Activated T-cell treated with anti-CD3 and anti-CD28 coated beads, Interleukin-2, amount 50 U/mL, for 72 hours (primary cell): ENCODE data around the gene SEC31B. TPM values are rescaled to one million over a fixed set of nuclear protein-coding genes. Genes with fewer than 3 reads are reported as not detected.

Source experiments
- ATAC-seq, 2 donors: fragments of 150-1000 bp; cut with Tn5 transposase; replicated peaks in 1 of 2; 2 replicates each; pipeline ENCODE4 v1.10.0; 2021; ENCODE audit warnings: moderate library complexity in 2 of 2, mild to moderate bottlenecking in 1 of 2
- DNase-seq, 2 donors: peaks; one replicate each; pipeline ENCODE4 v3.0.0; 2021 to 2022; ENCODE audit warnings: mixed read lengths in 1 of 2
- H3K27ac Mint-ChIP-seq: one replicate; pipeline ENCODE4 v1.8.0; 2022; ENCODE audit warnings: mild to moderate bottlenecking, moderate library complexity, mixed read lengths
- H3K27me3 Mint-ChIP-seq: one replicate; pipeline ENCODE4 v1.8.0; 2022; ENCODE audit warnings: low read depth, mixed read lengths
- H3K36me3 Mint-ChIP-seq, 2 donors: one replicate each; pipeline ENCODE4 v1.8.0; 2022; ENCODE audit warnings: mixed read lengths in 2 of 2, mild to moderate bottlenecking in 1 of 2; ENCODE audit not compliant: insufficient read depth in 2 of 2
- H3K4me1 Mint-ChIP-seq: one replicate; pipeline ENCODE4 v1.8.0; 2022; ENCODE audit warnings: low read depth, mixed read lengths
- H3K4me3 Mint-ChIP-seq, 2 donors: one replicate each; pipeline ENCODE4 v1.8.0; 2022; ENCODE audit warnings: mild to moderate bottlenecking in 2 of 2, mixed read lengths in 2 of 2, moderate library complexity in 2 of 2
- H3K9me3 Mint-ChIP-seq, 2 donors: one replicate each; pipeline ENCODE4 v1.8.0; 2022; ENCODE audit warnings: mixed read lengths in 2 of 2
- total RNA-seq, 2 donors: library from RNA; stranded (reverse); gene quantifications; one replicate each; pipeline ENCODE4 v1.2.3, GENCODE V29; 2022

The SEC31B gene
- total RNA-seq, 2 donors from 2014 or later: 76.5 to 106 TPM

GRCh38 chr10:100442548-100442947 lies 77.1 kb downstream of the SEC31B start:
- Mint-ChIP-seq H3K36me3 (no peaks in the 10 kb centered on the region), H3K4me1 (no peaks in the 10 kb centered on the region), H3K4me3 (no peak overlapping the region), H3K9me3 (no peaks in the 10 kb centered on the region), H3K27me3 (no peaks in the 10 kb centered on the region), H3K27ac (no peak overlapping the region)
- DNase-seq (no peak), ATAC-seq (no peak)

GRCh38 chr10:100438674-100439315 lies 80.9 kb downstream of the SEC31B start:
- no peaks in the 10 kb centered on the region for H3K27me3 Mint-ChIP-seq
- H3K4me3 Mint-ChIP-seq: no peak overlapping the region
- no peak overlapping the region for H3K27ac Mint-ChIP-seq
- H3K36me3 Mint-ChIP-seq: no peaks in the 10 kb centered on the region
- DNase-seq (no peak), ATAC-seq (no peak)
- no peaks in the 10 kb centered on the region for H3K9me3 Mint-ChIP-seq
- peaks cover 4% of the 10 kb centered on the region for H3K4me1 Mint-ChIP-seq

Other genes starting within 250 kb of the SEC31B start
- 100 to 1,000 TPM in 1 of 2 donors, 10 to 100 TPM in 1; 78.9 to 110 TPM for gene BLOC1S2, start 233.2 kb downstream of the SEC31B start, total RNA-seq
- under 1 TPM; 0.30 to 0.60 TPM for gene PKD2L1, start 189.6 kb downstream of the SEC31B start, total RNA-seq
- gene SCD, start 172.6 kb downstream of the SEC31B start, total RNA-seq: 10 to 100 TPM; 79.5 to 90.4 TPM
- gene WNT8B, start 56.9 kb downstream of the SEC31B start, total RNA-seq: under 1 TPM; 0.14 to 0.22 TPM
- 100 to 1,000 TPM; 327 to 390 TPM for gene NDUFB8, start 10.0 kb upstream of the SEC31B start, total RNA-seq
- gene HIF1AN, start 16.1 kb upstream of the SEC31B start, total RNA-seq: 10 to 100 TPM; 52.8 to 55.1 TPM
- gene PAX2, start 225.7 kb upstream of the SEC31B start, total RNA-seq: under 1 TPM; 0.38 to 0.90 TPM